GM18499 (cell line): ENCODE results near the gene PLRG1.

Source experiments
- ATAC-seq: cut with Tn5 transposase; IDR thresholded peaks from one replicate; pipeline ENCODE4 v1.9.1; 2021; ENCODE audit warnings: moderate number of reproducible peaks; ENCODE audit not compliant: insufficient read depth, unreplicated experiment

PLRG1 gene

GRCh38 chr4:154527308-154527707, 22.9 kb downstream of the PLRG1 start:
- ATAC-seq, result no peak

- ATAC-seq, result no peak
Observed at GRCh38 chr4:154526151-154526550, 24.0 kb downstream of the PLRG1 start.

GRCh38 chr4:154521607-154522006, 28.6 kb downstream of the PLRG1 start:
- no peak for ATAC-seq

GRCh38 chr4:154519214-154519613, 31.0 kb downstream of the PLRG1 start:
- no peak for ATAC-seq

GRCh38 chr4:154517591-154517990, 32.6 kb downstream of the PLRG1 start:
- ATAC-seq, result no peak

- no peak for ATAC-seq
Observed at GRCh38 chr4:154516318-154517029, 33.7 kb downstream of the PLRG1 start.

- ATAC-seq, result no peak
Observed at GRCh38 chr4:154511981-154512380, 38.2 kb downstream of the PLRG1 start.

- ATAC-seq, result no peak
Observed at GRCh38 chr4:154511548-154511947, 38.7 kb downstream of the PLRG1 start.

- ATAC-seq, result no peak
Observed at GRCh38 chr4:154507156-154507555, 43.0 kb downstream of the PLRG1 start.

GRCh38 chr4:154506253-154506652, 43.9 kb downstream of the PLRG1 start:
- ATAC-seq, result no peak

- no peak for ATAC-seq
Observed at GRCh38 chr4:154503598-154503997, 46.6 kb downstream of the PLRG1 start.

- ATAC-seq, result no peak
Observed at GRCh38 chr4:154502111-154502510, 48.1 kb downstream of the PLRG1 start.

- no peak for ATAC-seq
Observed at GRCh38 chr4:154497889-154498288, 52.3 kb downstream of the PLRG1 start.

GRCh38 chr4:154495867-154496266, 54.3 kb downstream of the PLRG1 start:
- no peak for ATAC-seq

- no peak for ATAC-seq
Observed at GRCh38 chr4:154492288-154492687, 57.9 kb downstream of the PLRG1 start.

GRCh38 chr4:154491341-154492271, 58.6 kb downstream of the PLRG1 start, which contains the start of gene DCHS2:
Gene DCHS2 (minus strand): TSS chr4:154491799. CDS start chr4:154491355, 444 bp downstream.
- no peak for ATAC-seq

- peak; percentile 43 for ATAC-seq
Observed at GRCh38 chr4:154490583-154491340, 59.4 kb downstream of the PLRG1 start.

- ATAC-seq, result no peak
Observed at GRCh38 chr4:154490234-154490582, 60.0 kb downstream of the PLRG1 start.

GRCh38 chr4:154489558-154490233, 60.5 kb downstream of the PLRG1 start:
- no peak for ATAC-seq

- no peak for ATAC-seq
Observed at GRCh38 chr4:154487145-154487544, 63.1 kb downstream of the PLRG1 start.
